ENCODE results near the gene METTL17. TPM values are rescaled to one million over a fixed set of nuclear protein-coding genes. Genes with fewer than 3 reads are reported as not detected.
"Not testable (repeated sequence)": the region's sequence is repeated elsewhere in the genome, so short reads cannot be mapped to it uniquely, and the experiment has no call there.

METTL17 gene
- total and polyA plus RNA-seq, 12 donors: 66.2 to 231 (median 100) TPM

GRCh38 chr14:20956376-20956976 is 33.3 kb upstream of the METTL17 start:
- no peak for TF ChIP-seq POLR2A (IDR thresholded peaks at IDR 0.05)
- TF ChIP-seq, protein P1, sequence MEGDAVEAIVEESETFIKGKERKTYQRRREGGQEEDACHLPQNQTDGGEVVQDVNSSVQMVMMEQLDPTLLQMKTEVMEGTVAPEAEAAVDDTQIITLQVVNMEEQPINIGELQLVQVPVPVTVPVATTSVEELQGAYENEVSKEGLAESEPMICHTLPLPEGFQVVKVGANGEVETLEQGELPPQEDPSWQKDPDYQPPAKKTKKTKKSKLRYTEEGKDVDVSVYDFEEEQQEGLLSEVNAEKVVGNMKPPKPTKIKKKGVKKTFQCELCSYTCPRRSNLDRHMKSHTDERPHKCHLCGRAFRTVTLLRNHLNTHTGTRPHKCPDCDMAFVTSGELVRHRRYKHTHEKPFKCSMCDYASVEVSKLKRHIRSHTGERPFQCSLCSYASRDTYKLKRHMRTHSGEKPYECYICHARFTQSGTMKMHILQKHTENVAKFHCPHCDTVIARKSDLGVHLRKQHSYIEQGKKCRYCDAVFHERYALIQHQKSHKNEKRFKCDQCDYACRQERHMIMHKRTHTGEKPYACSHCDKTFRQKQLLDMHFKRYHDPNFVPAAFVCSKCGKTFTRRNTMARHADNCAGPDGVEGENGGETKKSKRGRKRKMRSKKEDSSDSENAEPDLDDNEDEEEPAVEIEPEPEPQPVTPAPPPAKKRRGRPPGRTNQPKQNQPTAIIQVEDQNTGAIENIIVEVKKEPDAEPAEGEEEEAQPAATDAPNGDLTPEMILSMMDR (IDR thresholded peaks at IDR 0.05): no peak
- H3K27ac ChIP-seq: no peak overlapping the region
- no peaks in the 10 kb centered on the region for H3K9me3 ChIP-seq (replicated peaks in 1 of 3)
- peaks cover 0 to 4% of the 10 kb centered on the region in 2 donors for H3K4me1 ChIP-seq (replicated peaks in 1 of 2)
- H3K36me3 ChIP-seq (replicated peaks in 1 of 2): no peaks in the 10 kb centered on the region
- intact Hi-C loops (cut with DNase I): no loop called here
- no peaks in the 10 kb centered on the region for H3K27me3 ChIP-seq
- 90 to 93% (median 92%) methylated on average over 11 of the region's 11 CpGs for WGBS, 4 donors
- no peak overlapping the region for H3K4me3 ChIP-seq
- no peak for DNase-seq

DNA sequence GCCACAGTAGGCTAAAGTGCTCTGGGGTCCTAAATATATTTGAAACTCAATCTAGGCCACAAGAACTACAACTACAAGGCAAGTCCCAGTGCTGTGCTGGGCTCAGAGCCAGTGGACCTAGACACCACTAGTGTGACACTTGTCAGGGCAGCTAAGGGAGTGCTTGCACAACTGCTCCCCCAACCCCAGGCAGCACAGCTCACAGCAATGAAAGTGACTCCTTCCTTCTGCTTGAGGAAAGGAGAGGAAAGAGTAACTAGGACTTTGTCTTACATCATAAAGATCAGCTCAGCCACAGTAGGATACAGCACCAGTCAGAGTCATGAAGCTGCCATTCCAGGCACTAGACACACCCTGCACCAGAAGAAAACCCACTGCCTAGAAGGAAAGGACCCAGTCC is 30.8 kb upstream of the METTL17 start:
- H3K27ac ChIP-seq; H3K27me3 ChIP-seq; H3K4me3 ChIP-seq; intact Hi-C loops (cut with DNase I); H3K9me3 ChIP-seq (replicated peaks in 1 of 3); H3K36me3 ChIP-seq (replicated peaks in 1 of 2); H3K4me1 ChIP-seq (replicated peaks in 1 of 2); DNase-seq: not testable (repeated sequence)

GRCh38 chr14:20969336-20969735 is 20.4 kb upstream of the METTL17 start:
- H3K4me1 ChIP-seq (replicated peaks in 1 of 2): peaks cover 10 to 16% of the 10 kb centered on the region in 2 donors
- TF ChIP-seq POLR2A (IDR thresholded peaks at IDR 0.05): no peak
- TF ChIP-seq, protein P1 (IDR thresholded peaks at IDR 0.05): no peak
- no peak overlapping the region for H3K27ac ChIP-seq
- DNase-seq: no peak
- intact Hi-C loops (cut with DNase I): loop anchor here in 1 of 2 donors (5.0 to 10.0 kb wide), 2 partner anchors 117 to 275 kb away; no protein-coding TSS in a partner anchor
- 78 to 86% (median 83%) methylated on average over 3 of the region's 3 CpGs for WGBS, 4 donors
- no peaks in the 10 kb centered on the region for H3K36me3 ChIP-seq (replicated peaks in 1 of 2)
- no peak overlapping the region for H3K4me3 ChIP-seq
- no peaks in the 10 kb centered on the region for H3K27me3 ChIP-seq
- no peaks in the 10 kb centered on the region for H3K9me3 ChIP-seq (replicated peaks in 1 of 3)

- Histone ChIP-seq H3K9me3 (replicated peaks in 1 of 3) (no peaks in the 10 kb centered on the region), H3K4me3 (peak overlapping the region in 3 of 4 donors; percentile 2 to 63 (median 53)), H3K4me1 (replicated peaks in 1 of 2) (peaks cover 21% of the 10 kb centered on the region in 2 donors), H3K27ac (peak overlapping the region; percentile 19 to 94 (median 89)), H3K27me3 (no peaks in the 10 kb centered on the region), H3K36me3 (replicated peaks in 1 of 2) (no peaks in the 10 kb centered on the region)
- intact Hi-C loops (cut with DNase I): loop anchor here in 1 of 2 donors (5.0 kb wide), 1 partner anchor 113 kb away; no protein-coding TSS in a partner anchor
- TF ChIP-seq POLR2A (IDR thresholded peaks at IDR 0.05): no peak
- TF ChIP-seq, protein P1 (IDR thresholded peaks at IDR 0.05): no peak
- no peak for DNase-seq
- 7 to 22% (median 13%) methylated on average over 5 to 10 of the region's 10 CpGs for WGBS, 4 donors
Measured at GRCh38 chr14:20970647-20970982, 19.2 kb upstream of the METTL17 start.
